GM10248 (cell line): ENCODE data around the gene PLIN1.
A peak's percentile ranks its signal among the peaks of the same experiment; 100 is the strongest.

Experiments
- CTCF ChIA-PET: fragments of 300-600 bp; sonication (Branson Sonifier 250); formaldehyde crosslinking; extraction: SDS; loops from one replicate; lab custom pipeline; 2021; ENCODE audit warnings: antibody characterized with exemption; lab: Yijun Ruan, JAX
- POLR2A ChIA-PET: fragments of 350-650 bp; sonication (Branson Sonifier 250); formaldehyde crosslinking; extraction: SDS; loops from one replicate; lab custom pipeline; 2020; ENCODE audit warnings: antibody characterized with exemption; lab: Yijun Ruan, JAX
- DNase-seq: peaks from one replicate; pipeline ENCODE4 v3.0.0; 2012; ENCODE audit errors: extremely low spot score
- TF ChIP-seq, protein P1 (sequence below): IDR thresholded peaks from 2 replicates; pipeline ENCODE4 v1.5.1; 2012; ENCODE audit warnings: mild to moderate bottlenecking, low read depth; ENCODE audit errors: extremely low read depth, missing control alignments, control extremely low read depth

Gene PLIN1

DNA sequence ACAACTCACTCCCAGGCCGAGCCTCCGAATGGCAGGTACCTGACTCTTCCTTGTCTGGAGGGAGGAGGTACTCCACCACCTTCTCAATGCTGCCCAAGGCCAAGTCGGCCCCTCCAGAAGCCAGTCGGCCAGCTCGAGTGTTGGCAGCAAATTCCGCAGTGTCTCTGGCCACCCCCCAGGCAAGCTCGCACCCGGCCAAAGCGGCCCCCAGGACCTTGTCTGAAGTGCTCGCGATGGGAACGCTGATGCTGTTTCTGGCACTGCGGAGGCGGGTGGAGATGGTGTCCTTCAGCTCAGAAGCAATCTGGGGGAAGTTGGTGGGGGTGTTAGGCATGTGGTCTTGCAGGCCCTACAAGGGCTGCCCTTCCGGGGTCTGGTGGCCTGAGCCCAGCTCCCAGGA lies 9.2 kb downstream of the PLIN1 start:
- DNase-seq, result no peak
- POLR2A ChIA-PET, result no interaction called here
- TF ChIP-seq, protein P1, sequence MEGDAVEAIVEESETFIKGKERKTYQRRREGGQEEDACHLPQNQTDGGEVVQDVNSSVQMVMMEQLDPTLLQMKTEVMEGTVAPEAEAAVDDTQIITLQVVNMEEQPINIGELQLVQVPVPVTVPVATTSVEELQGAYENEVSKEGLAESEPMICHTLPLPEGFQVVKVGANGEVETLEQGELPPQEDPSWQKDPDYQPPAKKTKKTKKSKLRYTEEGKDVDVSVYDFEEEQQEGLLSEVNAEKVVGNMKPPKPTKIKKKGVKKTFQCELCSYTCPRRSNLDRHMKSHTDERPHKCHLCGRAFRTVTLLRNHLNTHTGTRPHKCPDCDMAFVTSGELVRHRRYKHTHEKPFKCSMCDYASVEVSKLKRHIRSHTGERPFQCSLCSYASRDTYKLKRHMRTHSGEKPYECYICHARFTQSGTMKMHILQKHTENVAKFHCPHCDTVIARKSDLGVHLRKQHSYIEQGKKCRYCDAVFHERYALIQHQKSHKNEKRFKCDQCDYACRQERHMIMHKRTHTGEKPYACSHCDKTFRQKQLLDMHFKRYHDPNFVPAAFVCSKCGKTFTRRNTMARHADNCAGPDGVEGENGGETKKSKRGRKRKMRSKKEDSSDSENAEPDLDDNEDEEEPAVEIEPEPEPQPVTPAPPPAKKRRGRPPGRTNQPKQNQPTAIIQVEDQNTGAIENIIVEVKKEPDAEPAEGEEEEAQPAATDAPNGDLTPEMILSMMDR, result no peak
- CTCF ChIA-PET, result no interaction called here

DNA sequence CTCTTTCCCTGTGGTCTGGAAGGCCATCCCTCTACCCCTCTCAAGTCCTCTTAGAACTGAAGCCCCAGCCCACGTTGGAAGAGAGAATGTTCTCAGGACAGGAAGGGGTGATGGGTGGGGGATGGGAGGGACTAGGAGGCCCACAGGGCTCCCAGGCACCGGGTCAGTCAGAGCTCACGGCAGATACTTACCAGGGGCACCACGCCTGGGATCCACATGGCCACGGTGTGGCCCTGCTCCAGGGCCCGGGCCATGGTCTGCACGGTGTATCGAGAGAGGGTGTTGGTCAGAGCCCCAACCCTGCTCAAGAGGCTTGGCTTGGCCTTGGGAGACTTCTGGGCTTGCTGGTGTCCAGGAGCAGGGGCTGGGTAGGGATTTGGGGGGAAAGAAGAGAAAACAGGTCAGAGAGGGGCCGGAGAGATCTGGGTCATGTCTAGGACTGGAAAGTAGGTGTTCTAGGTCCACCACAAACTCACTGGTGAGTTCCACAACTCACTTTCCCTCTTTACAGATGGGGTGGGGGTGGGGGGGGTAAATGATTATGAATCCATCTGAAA lies 9.8 kb downstream of the PLIN1 start:
- POLR2A ChIA-PET, result no interaction called here

DNA sequence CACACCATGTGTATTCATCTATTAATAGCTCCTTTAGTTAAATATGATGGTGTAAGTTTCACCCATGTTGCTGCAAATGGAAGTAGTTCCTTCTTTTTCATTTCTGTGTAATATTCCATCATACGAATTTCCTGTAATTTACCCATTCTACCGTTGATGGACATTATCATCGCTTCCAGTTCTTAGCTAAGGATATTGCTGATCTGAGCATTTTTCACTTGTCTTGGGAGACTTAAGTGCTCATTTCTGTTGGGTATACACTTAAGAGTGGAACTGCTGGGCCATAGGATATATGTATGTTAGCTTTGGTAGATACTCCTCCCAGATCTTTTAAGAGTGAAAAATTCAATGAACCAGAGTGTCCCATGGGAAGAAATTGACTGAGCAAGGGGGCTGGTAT lies 11.0 kb downstream of the PLIN1 start:
- ChIA-PET CTCF (interaction anchor here (1.2 to 1.7 kb wide), 2 partner anchors 11 to 22 kb away, joined by 3 to 6 read pairs; no protein-coding TSS in a partner anchor), POLR2A (no interaction called here)
- no peak for DNase-seq
- TF ChIP-seq, protein P1, result no peak

More for the DNA sequence above, 9.8 kb downstream of the PLIN1 start:
- TF ChIP-seq, protein P1, result no peak
- DNase-seq, result no peak
- CTCF ChIA-PET, result no interaction called here

DNA sequence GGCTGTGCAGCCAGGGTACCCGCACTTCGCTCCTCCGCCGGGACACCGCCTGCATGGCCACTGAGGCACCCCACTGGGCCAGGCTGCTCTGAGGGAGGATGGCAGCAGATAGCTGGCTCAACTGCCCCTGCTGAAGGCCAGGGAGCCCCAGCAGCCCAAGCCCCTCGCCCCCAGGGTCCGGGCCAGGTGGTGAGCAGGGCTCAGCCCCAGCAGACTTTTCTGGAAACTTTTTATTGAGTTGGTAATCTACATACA lies 11.5 kb downstream of the PLIN1 start:
- TF ChIP-seq, protein P1, result no peak
- DNase-seq, result no peak
- POLR2A ChIA-PET, result no interaction called here
- CTCF ChIA-PET, result interaction anchor here (1.2 to 1.7 kb wide), 2 partner anchors 10 to 21 kb away, joined by 3 to 6 read pairs; no protein-coding TSS in a partner anchor

DNA sequence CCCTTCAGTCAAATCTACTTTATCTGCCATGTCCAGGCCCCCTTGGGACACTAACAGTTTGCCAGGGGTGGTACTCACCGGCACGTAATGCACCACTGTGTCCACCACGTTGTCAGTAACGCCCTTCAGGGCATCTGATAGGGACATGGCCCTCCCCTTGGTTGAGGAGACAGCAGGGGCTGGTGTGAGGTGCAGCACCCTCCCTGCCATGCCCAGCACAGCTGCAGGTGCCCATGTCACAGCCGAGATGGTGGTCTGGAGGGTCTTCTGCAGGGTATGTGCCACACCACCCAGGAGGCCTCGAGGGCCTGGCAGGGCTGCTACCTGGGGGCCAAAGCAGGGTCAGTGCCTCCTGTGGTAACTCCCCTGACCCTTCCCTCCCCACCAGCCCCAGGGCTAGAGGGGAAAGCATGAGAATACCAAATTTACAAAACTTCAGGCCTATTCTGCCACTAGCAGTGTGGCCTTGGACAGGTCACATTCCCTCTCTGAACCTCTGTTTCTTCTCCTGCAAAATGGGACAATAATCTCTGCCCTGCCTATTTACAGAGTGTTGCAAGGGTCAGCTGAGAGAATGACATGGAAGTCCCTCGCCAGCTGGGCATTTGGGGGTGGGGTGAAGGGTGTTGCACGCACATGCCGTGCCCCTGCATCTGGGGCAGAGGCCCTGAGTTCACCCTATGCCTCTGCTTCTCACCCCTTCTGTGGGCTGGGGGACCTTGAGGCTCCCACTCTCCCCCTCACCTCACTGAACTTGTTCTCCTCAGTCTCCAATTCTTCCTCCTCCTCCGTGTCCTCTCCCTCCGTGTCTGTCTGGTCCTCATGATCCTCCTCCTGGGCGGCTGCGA lies 12.1 kb downstream of the PLIN1 start:
- TF ChIP-seq, protein P1, result no peak
- ChIA-PET POLR2A (no interaction called here), CTCF (interaction anchor here (1.2 to 1.7 kb wide), 2 partner anchors 9 to 21 kb away, joined by 3 to 6 read pairs; no protein-coding TSS in a partner anchor)
- no peak for DNase-seq

DNA sequence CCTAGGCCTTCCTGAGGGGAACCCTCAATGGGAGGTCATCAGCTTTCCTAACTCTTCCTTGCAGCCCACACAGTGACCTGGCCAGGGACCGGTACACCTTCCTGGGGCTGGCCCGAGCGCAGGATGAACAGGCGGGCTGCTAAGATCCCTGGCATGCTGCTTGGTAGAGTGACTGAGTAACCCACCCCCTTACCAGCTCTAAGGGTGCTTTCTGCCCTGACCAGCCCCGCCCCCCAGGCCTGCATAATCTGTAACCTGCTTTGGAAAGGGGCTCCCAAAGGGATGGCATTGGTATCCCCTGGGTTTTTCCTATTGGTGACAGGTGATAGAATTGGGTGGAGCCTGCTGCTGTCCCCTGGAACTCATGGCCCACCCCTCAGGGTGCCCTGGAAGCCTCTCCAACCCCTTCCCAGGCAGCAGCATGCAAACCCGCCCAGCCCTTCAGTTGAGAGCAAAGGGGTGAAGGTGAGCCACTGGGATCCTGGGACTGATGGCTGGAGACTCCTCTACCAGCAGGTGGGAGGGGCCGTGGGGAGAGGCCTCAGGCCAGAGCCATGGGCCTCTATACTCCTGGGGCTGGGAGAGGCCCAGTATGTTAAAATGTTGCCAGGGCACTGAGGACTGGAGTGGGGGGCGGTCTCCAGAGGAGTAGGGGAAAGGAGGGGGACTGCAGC lies 12.8 kb downstream of the PLIN1 start:
- CTCF ChIA-PET, result interaction anchor here (1.2 to 5.4 kb wide), 2 partner anchors 6 to 74 kb away, joined by 3 to 20 read pairs; no protein-coding TSS in a partner anchor
- DNase-seq, result peak; percentile 25
- TF ChIP-seq, protein P1, result no peak
- POLR2A ChIA-PET, result no interaction called here
